ENCODE results near the gene SPAG16.
"Not testable (repeated sequence)": the region's sequence is repeated elsewhere in the genome, so short reads cannot be mapped to it uniquely, and the experiment has no call there.

The SPAG16 gene

GRCh38 chr2:213834746-213835145 is 550.5 kb downstream of the SPAG16 start:
- no peak for DNase-seq (ENCODE audit: low read depth)

GRCh38 chr2:213846856-213847255 is 562.6 kb downstream of the SPAG16 start:
- DNase-seq (ENCODE audit: low read depth) = no peak

GRCh38 chr2:213847316-213847715 is 563.1 kb downstream of the SPAG16 start:
- no peak for DNase-seq (ENCODE audit: low read depth)

GRCh38 chr2:213848631-213849030 is 564.4 kb downstream of the SPAG16 start:
- no peak for DNase-seq (ENCODE audit: low read depth)

GRCh38 chr2:213861638-213862037 is 577.4 kb downstream of the SPAG16 start:
- DNase-seq (ENCODE audit: low read depth) = no peak

- no peak for DNase-seq (ENCODE audit: low read depth)
These were observed 578.3 kb downstream of the SPAG16 start for GRCh38 chr2:213862407-213863076.

- no peak for DNase-seq (ENCODE audit: low read depth)
These were observed 579.3 kb downstream of the SPAG16 start for GRCh38 chr2:213863541-213863940.

- no peak for DNase-seq (ENCODE audit: low read depth)
These were observed 584.3 kb downstream of the SPAG16 start for GRCh38 chr2:213868526-213868925.

GRCh38 chr2:213885485-213885884 is 601.2 kb downstream of the SPAG16 start:
- no peak for DNase-seq (ENCODE audit: low read depth)

- no peak for DNase-seq (ENCODE audit: low read depth)
These were observed 630.2 kb downstream of the SPAG16 start for GRCh38 chr2:213914510-213914909.

- DNase-seq (ENCODE audit: low read depth) = no peak
These were observed 635.8 kb downstream of the SPAG16 start for GRCh38 chr2:213920014-213920413.

- DNase-seq (ENCODE audit: low read depth) = no peak
These were observed 639.3 kb downstream of the SPAG16 start for GRCh38 chr2:213923543-213923942.

- no peak for DNase-seq (ENCODE audit: low read depth)
These were observed 650.3 kb downstream of the SPAG16 start for GRCh38 chr2:213934560-213934959.

- DNase-seq (ENCODE audit: low read depth) = no peak
These were observed 673.8 kb downstream of the SPAG16 start for GRCh38 chr2:213958086-213958485.

GRCh38 chr2:213959589-213959988 is 675.3 kb downstream of the SPAG16 start:
- DNase-seq (ENCODE audit: low read depth) = no peak

- no peak for DNase-seq (ENCODE audit: low read depth)
These were observed 687.3 kb downstream of the SPAG16 start for GRCh38 chr2:213971536-213971935.

- no peak for DNase-seq (ENCODE audit: low read depth)
These were observed 696.6 kb downstream of the SPAG16 start for GRCh38 chr2:213980883-213981282.

GRCh38 chr2:213989207-213989606 is 704.9 kb downstream of the SPAG16 start:
- no peak for DNase-seq (ENCODE audit: low read depth)

- DNase-seq (ENCODE audit: low read depth) = no peak
These were observed 707.3 kb downstream of the SPAG16 start for GRCh38 chr2:213991453-213992108.

- no peak for DNase-seq (ENCODE audit: low read depth)
These were observed 711.3 kb downstream of the SPAG16 start for GRCh38 chr2:213995400-213996105.

GRCh38 chr2:213998976-213999375 is 714.7 kb downstream of the SPAG16 start:
- not testable (repeated sequence) for DNase-seq (ENCODE audit: low read depth)

- DNase-seq (ENCODE audit: low read depth) = no peak
These were observed 720.2 kb downstream of the SPAG16 start for GRCh38 chr2:214004463-214004862.

- no peak for DNase-seq (ENCODE audit: low read depth)
These were observed 721.1 kb downstream of the SPAG16 start for GRCh38 chr2:214005337-214005736.

All from activated T-helper 1 cell treated with Interleukin-2 at 50 U/mL for 16 hours (primary cell).